Kidney (tissue), 14 donors: Measurements from ENCODE around the gene CLDN20. TPM values are rescaled to one million over a fixed set of nuclear protein-coding genes. Genes with fewer than 3 reads are reported as not detected.

Experiments
- DNase-seq, 5 donors: peaks; one replicate each; pipeline ENCODE4 v3.0.0-alpha.2; 2013 to 2020
- FAIRE-seq: peaks from 2 replicates; lab custom pipeline; 2012; peaks lifted over from hg19 to GRCh38; lab: Jason Lieb, UNC
- H3K27ac ChIP-seq, 2 donors: one replicate each; pipeline ENCODE4 v1.7.0; 2013; ENCODE audit warnings: low read depth in 2 of 2, low read length in 2 of 2, inconsistent platforms in 1 of 2
- H3K27me3 ChIP-seq: one replicate; pipeline ENCODE4 v1.7.1; 2013; ENCODE audit warnings: low read length, inconsistent platforms; ENCODE audit not compliant: control insufficient read depth, insufficient read depth
- H3K36me3 ChIP-seq, 3 donors: one replicate each; pipeline versions ENCODE4 v1.7.0 to v1.7.1; 2013; ENCODE audit warnings: low read length in 3 of 3, control low read depth in 1 of 3, inconsistent platforms in 1 of 3; ENCODE audit not compliant: insufficient read depth in 3 of 3, control insufficient read depth in 2 of 3
- H3K4me1 ChIP-seq, 3 donors: one replicate each; pipeline versions ENCODE4 v1.7.0 to v1.7.1; 2013; ENCODE audit warnings: low read length in 3 of 3, inconsistent platforms in 1 of 3, low read depth in 1 of 3; ENCODE audit not compliant: control insufficient read depth in 2 of 3, insufficient read depth in 2 of 3
- H3K4me3 ChIP-seq, 3 donors: one replicate each; pipeline versions ENCODE4 v1.7.0 to v1.8.1; 2013; ENCODE audit warnings: low read length in 3 of 3, control low read depth in 1 of 3, inconsistent platforms in 1 of 3
- H3K9ac ChIP-seq, 3 donors: one replicate each; pipeline versions ENCODE4 v1.7.0 to v1.7.1; 2013; ENCODE audit warnings: low read length in 3 of 3, control low read depth in 1 of 3, inconsistent platforms in 1 of 3
- H3K9me3 ChIP-seq, 3 donors: one replicate each; pipeline versions ENCODE4 v1.7.0 to v1.7.1; 2013; ENCODE audit warnings: low read length in 3 of 3, control low read depth in 1 of 3, inconsistent platforms in 1 of 3; ENCODE audit not compliant: control insufficient read depth in 2 of 3, insufficient read depth in 1 of 3
- intact Hi-C: fragments of 100-400 bp; cut with DNase I; formaldehyde crosslinking; loops from one replicate; pipeline ENCODE4 v1.11.1; 2022
- polyA plus RNA-seq: library from polyadenylated mRNA; stranded (reverse); fragments of 350-450 nt; fragmentation: Illumina TruSeq; extraction: RNeasy Lipid Tissue Mini Kit (QIAGEN cat#74804); gene quantifications from one replicate; pipeline ENCODE4 v1.2.3, GENCODE V29; 2014; ENCODE audit warnings: low read depth, low replicate concordance; ENCODE audit not compliant: insufficient read depth
- total RNA-seq: library from RNA; stranded (reverse); fragmentation: NEBNext Ultra II Directional; extraction: Animal tissue kit (Norgen Biotek cat#: 25700); gene quantifications from one replicate; pipeline ENCODE4 v1.2.1, GENCODE V29; 2021
- TF ChIP-seq, protein P1 (sequence below): IDR thresholded peaks from 3 replicates; pipeline ENCODE4 v1.5.1; 2012; ENCODE audit warnings: mild to moderate bottlenecking, moderate library complexity, borderline replicate concordance; ENCODE audit not compliant: insufficient read depth; ENCODE audit errors: extremely low read depth
- donor health status: control.
- donor health status: control.
- donor health status: control.
- donor health status: control.
- donor health status: control.
- donor health status: DM: yes; HTN: yes; CAD: no.
- donor health status: Normal renal cell carcinoma (clear cell type).

Gene CLDN20
- total and polyA plus RNA-seq, 2 donors from 2014 or later = 0.77 TPM; not detected in 1

DNA sequence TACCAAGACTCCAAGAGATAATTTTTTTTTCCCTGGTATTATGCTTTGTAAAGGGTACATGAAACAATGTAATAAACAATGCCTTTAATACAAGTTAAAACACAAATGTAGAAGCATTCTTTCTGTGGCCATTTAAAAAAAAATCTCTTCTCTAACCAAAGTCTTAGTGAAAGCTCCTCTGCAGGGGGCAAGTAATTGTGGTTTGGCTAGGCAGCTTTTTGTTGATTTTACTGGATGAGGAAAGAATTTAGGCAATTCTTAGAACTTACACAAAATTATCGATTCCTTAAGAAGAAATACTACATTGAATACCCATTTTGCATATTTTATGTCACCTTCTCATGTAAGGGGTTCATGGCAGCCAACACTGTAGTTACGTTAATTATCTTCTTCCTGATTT, 38.1 kb downstream of the CLDN20 start:
- Histone ChIP-seq H3K9me3 (no peaks in the 10 kb centered on the region), H3K9ac (no peak overlapping the region), H3K27me3 (no peaks in the 10 kb centered on the region), H3K36me3 (peaks cover 0 to 5% (median 3%) of the 10 kb centered on the region in 3 donors), H3K27ac (no peak overlapping the region), H3K4me3 (no peak overlapping the region), H3K4me1 (no peaks in the 10 kb centered on the region)
- intact Hi-C loops = no loop called here
- TF ChIP-seq, protein P1, sequence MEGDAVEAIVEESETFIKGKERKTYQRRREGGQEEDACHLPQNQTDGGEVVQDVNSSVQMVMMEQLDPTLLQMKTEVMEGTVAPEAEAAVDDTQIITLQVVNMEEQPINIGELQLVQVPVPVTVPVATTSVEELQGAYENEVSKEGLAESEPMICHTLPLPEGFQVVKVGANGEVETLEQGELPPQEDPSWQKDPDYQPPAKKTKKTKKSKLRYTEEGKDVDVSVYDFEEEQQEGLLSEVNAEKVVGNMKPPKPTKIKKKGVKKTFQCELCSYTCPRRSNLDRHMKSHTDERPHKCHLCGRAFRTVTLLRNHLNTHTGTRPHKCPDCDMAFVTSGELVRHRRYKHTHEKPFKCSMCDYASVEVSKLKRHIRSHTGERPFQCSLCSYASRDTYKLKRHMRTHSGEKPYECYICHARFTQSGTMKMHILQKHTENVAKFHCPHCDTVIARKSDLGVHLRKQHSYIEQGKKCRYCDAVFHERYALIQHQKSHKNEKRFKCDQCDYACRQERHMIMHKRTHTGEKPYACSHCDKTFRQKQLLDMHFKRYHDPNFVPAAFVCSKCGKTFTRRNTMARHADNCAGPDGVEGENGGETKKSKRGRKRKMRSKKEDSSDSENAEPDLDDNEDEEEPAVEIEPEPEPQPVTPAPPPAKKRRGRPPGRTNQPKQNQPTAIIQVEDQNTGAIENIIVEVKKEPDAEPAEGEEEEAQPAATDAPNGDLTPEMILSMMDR = no peak
- DNase-seq (no peak), FAIRE-seq (no peak)

DNA sequence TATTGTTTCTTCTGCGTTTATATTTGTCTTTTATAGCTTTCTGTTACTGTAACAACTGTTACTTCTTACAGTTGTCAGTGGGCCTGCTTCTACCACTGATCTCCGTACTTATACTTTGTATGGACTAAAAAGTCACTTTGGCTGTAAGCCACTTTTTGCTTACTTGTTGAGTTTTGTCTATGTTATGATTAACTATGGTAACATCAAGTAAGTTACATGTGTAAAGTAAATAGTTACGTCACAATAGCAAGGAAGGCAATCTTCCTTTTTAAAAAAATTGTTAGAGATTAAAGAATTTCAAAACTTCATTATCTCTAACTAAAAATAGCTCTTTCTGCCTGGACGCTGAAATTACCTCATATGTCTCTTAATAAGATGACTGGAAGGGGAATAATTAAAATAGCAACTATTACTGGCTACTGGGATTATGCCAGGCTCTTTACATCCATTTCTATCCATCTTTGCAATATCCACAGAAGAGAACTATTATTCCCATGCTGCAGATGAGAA, 39.6 kb downstream of the CLDN20 start:
- intact Hi-C loops = no loop called here

DNA sequence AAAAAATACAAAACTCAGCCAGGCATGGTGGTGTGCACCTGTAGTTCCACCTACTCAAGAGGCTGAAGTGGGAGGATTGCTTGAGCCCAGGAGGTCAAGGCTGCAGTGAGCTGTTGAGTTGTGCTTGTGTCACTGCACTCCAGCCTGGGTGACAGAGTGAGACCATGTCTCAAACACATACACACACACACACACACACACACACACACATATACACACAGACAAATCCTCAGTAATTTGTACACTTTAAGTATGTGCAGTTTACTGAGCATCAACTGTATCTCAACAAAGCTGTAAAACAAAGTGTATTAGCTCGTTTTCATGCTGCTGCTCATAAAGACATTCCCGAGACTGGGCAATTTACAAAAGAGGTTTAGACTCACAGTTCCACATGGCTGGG, 43.1 kb downstream of the CLDN20 start:
- no peak for DNase-seq
- Histone ChIP-seq H3K9ac (no peak overlapping the region), H3K4me3 (no peak overlapping the region), H3K9me3 (no peaks in the 10 kb centered on the region), H3K27me3 (no peaks in the 10 kb centered on the region), H3K36me3 (peaks cover 4 to 7% (median 5%) of the 10 kb centered on the region in 3 donors), H3K27ac (no peak overlapping the region), H3K4me1 (no peaks in the 10 kb centered on the region)
- FAIRE-seq = no peak
- TF ChIP-seq, protein P1 = no peak
- intact Hi-C loops = no loop called here

More for the DNA sequence above, 39.6 kb downstream of the CLDN20 start:
- Histone ChIP-seq H3K36me3 (peaks cover under 1 to 7% (median 5%) of the 10 kb centered on the region in 3 donors), H3K27ac (no peak overlapping the region), H3K9me3 (no peaks in the 10 kb centered on the region), H3K4me1 (no peaks in the 10 kb centered on the region), H3K4me3 (no peak overlapping the region), H3K27me3 (no peaks in the 10 kb centered on the region), H3K9ac (no peak overlapping the region)
- FAIRE-seq = no peak
- TF ChIP-seq, protein P1 = no peak
- DNase-seq = no peak

DNA sequence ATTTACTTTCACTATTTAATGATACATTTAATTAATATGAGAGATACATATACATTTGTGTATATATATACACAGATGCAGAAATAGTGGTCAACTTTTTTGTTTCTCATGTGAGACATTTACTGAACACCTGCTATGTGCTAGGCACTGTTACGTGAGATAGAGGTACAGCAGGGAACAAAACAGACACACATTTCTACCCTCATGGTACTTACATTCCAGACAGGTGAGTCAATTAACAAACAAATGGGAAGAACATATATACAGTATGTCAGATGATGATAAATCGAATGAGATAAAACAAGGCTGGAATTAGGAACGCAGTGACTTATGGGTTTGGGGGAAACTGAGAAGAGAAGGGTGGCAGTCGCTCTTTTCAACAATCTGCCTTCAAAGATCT, 45.3 kb downstream of the CLDN20 start:
- intact Hi-C loops = no loop called here

More for the DNA sequence above, 45.3 kb downstream of the CLDN20 start:
- Histone ChIP-seq H3K9me3 (no peaks in the 10 kb centered on the region), H3K4me1 (no peaks in the 10 kb centered on the region), H3K27me3 (no peaks in the 10 kb centered on the region), H3K4me3 (no peak overlapping the region), H3K27ac (no peak overlapping the region), H3K36me3 (peaks cover 4% of the 10 kb centered on the region in 3 donors), H3K9ac (no peak overlapping the region)
- TF ChIP-seq, protein P1 = no peak
- DNase-seq (no peak), FAIRE-seq (no peak)
